Caco-2 (cell line): ENCODE data around the gene PCNX3. TPM values are rescaled to one million over a fixed set of nuclear protein-coding genes. Genes with fewer than 3 reads are reported as not detected.

Experiments used
- BruUV-seq: library from RNA; stranded (reverse); fragments of 400-500 nt; replicated peaks from 2 replicates; lab custom pipeline; 2021; lab: Mats Ljungman, UMichigan
- CTCF ChIA-PET: fragments of 300-600 bp; sonication (Branson Sonifier 250); formaldehyde crosslinking; loops from one replicate; lab custom pipeline; 2022; ENCODE audit warnings: antibody characterized with exemption; lab: Charles Lee
- POLR2A ChIA-PET: fragments of 300-600 bp; sonication (Branson Sonifier 250); formaldehyde crosslinking; loops from one replicate; lab custom pipeline; 2022; ENCODE audit warnings: antibody characterized with exemption; lab: Charles Lee
- DNase-seq, 2 experiments: peaks; one replicate each; pipeline versions ENCODE4 v3.0.0 to v3.0.0-alpha.2; 2020 to 2022
- H3K27me3 ChIP-seq: replicated peaks from 2 replicates; pipeline ENCODE4 v1.6.0; 2011; ENCODE audit warnings: low read length; ENCODE audit not compliant: control insufficient read depth, insufficient read depth
- H3K36me3 ChIP-seq: 2 replicates; pipeline ENCODE4 v1.5.1; 2011; ENCODE audit warnings: low read length; ENCODE audit not compliant: control insufficient read depth, insufficient read depth
- H3K4me1 ChIP-seq: fragments of 250-450 bp; sonication (Bioruptor Pico); 2 replicates; pipeline ENCODE4 v1.5.1; 2020; ENCODE audit warnings: mild to moderate bottlenecking
- H3K4me3 ChIP-seq: 2 replicates; pipeline ENCODE4 v1.5.1; 2011; ENCODE audit warnings: low read depth, mild to moderate bottlenecking, control low read depth, low read length
- H3K9me3 ChIP-seq: fragments of 250-450 bp; sonication (Bioruptor Pico); 2 replicates; pipeline ENCODE4 v1.5.1; 2020; ENCODE audit warnings: mild to moderate bottlenecking, moderate library complexity
- H3K27ac Mint-ChIP-seq: one replicate; pipeline ENCODE4 v1.8.0; 2022; ENCODE audit warnings: mixed read lengths; ENCODE audit not compliant: unreplicated experiment
- H3K27me3 Mint-ChIP-seq: one replicate; pipeline ENCODE4 v1.8.0; 2022; ENCODE audit warnings: mixed read lengths; ENCODE audit not compliant: insufficient read depth, unreplicated experiment
- H3K36me3 Mint-ChIP-seq: one replicate; pipeline ENCODE4 v1.8.0; 2022; ENCODE audit warnings: mild to moderate bottlenecking, mixed read lengths; ENCODE audit not compliant: insufficient read depth, unreplicated experiment
- H3K4me1 Mint-ChIP-seq: one replicate; pipeline ENCODE4 v1.8.0; 2022; ENCODE audit warnings: low read depth, mixed read lengths; ENCODE audit not compliant: unreplicated experiment
- H3K4me3 Mint-ChIP-seq: one replicate; pipeline ENCODE4 v1.8.0; 2022; ENCODE audit warnings: mild to moderate bottlenecking, moderate library complexity, mixed read lengths; ENCODE audit not compliant: unreplicated experiment
- H3K9me3 Mint-ChIP-seq: one replicate; pipeline ENCODE4 v1.8.0; 2022; ENCODE audit warnings: mixed read lengths; ENCODE audit not compliant: unreplicated experiment
- intact Hi-C: fragments of 100-400 bp; cut with micrococcal nuclease; formaldehyde crosslinking; loops from one replicate; pipeline ENCODE4 v1.10.0; 2022; ENCODE audit not compliant: unreplicated experiment
- total RNA-seq: library from RNA; stranded (reverse); gene quantifications from 2 replicates; pipeline ENCODE4 v1.2.3, GENCODE V29; 2022
- TF ChIP-seq, protein P1 (sequence below), 2 experiments: fragments of 200-600 bp in 1 of 2; IDR thresholded peaks; 1 replicate in 1 of 2; 2 replicates in 1 of 2; pipeline versions ENCODE4 v1.5.1 to v1.8.0; 2011 to 2022; ENCODE audit warnings: antibody characterized with exemption in 1 of 2, control low read depth in 1 of 2, inconsistent platforms in 1 of 2, low read depth in 1 of 2, low read length in 1 of 2, mild to moderate bottlenecking in 1 of 2, moderate library complexity in 1 of 2; ENCODE audit not compliant: insufficient read depth in 1 of 2, severe bottlenecking in 1 of 2, unreplicated experiment in 1 of 2

PCNX3 gene
- total RNA-seq, 1 experiment from 2014 or later: 52.7 TPM

DNA sequence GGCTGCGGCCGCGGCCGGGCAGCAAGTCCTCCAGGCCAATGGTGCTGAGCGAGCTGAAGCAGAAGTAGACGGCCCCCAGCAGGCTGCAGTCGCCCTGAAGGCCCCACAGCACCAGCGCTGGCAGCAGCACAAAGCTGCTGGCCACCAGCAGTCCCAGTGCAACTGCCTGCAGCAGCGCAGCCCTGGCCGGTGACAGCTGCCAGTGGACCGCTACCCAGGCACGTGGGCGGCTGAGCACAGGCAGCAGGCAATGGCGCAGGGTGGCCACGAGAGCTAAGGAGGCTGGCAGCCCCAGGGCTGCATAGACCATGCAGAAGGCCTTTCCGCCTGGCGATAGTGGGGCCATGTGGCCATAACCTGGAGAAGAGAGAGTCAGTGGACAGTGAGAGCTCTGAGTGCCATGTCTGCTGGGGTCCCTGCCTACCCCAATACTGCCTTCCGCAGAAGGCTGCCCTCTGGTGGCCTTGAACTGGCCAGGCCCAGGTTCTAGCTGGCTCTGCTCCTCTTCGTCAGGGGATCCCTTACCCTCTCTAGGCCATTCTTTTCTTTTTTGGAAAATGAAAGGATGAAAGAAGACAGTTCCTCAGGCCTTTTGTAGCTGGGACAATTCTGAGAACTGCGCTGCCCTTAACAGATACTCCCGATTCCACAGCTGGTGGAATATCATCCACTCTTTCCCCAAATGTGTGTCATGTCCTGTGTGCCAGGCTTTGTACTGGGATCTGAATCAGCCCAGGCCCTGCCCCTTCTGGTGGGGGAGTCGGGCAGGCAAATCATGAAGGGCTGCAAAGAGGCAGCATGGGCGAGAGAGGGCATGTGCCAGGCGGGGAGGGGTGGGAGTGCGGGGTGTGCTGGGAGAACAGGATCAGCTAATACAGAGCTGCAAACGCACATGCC, 21.8 kb upstream of the PCNX3 start:
- DNase-seq: peak in 1 of 2 experiments; percentile 54
- Mint-ChIP-seq H3K27me3 (no peaks in the 10 kb centered on the region), H3K9me3 (no peaks in the 10 kb centered on the region), H3K36me3 (peaks cover 25% of the 10 kb centered on the region), H3K27ac (no peak overlapping the region), H3K4me1 (no peaks in the 10 kb centered on the region), H3K4me3 (peak overlapping the region; percentile 45)
- TF ChIP-seq, protein P1, sequence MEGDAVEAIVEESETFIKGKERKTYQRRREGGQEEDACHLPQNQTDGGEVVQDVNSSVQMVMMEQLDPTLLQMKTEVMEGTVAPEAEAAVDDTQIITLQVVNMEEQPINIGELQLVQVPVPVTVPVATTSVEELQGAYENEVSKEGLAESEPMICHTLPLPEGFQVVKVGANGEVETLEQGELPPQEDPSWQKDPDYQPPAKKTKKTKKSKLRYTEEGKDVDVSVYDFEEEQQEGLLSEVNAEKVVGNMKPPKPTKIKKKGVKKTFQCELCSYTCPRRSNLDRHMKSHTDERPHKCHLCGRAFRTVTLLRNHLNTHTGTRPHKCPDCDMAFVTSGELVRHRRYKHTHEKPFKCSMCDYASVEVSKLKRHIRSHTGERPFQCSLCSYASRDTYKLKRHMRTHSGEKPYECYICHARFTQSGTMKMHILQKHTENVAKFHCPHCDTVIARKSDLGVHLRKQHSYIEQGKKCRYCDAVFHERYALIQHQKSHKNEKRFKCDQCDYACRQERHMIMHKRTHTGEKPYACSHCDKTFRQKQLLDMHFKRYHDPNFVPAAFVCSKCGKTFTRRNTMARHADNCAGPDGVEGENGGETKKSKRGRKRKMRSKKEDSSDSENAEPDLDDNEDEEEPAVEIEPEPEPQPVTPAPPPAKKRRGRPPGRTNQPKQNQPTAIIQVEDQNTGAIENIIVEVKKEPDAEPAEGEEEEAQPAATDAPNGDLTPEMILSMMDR (IDR thresholded peaks at IDR 0.05; ENCODE audit: insufficient read depth in 1 of 2, low read depth in 1 of 2, low read length in 1 of 2, severe bottlenecking in 1 of 2, unreplicated experiment in 1 of 2): peak; percentile 64 to 68
- POLR2A ChIA-PET: no interaction called here
- Histone ChIP-seq H3K27me3 (no peaks in the 10 kb centered on the region), H3K36me3 (peaks cover 4% of the 10 kb centered on the region), H3K4me1 (peaks cover 5% of the 10 kb centered on the region; the same call in 1 of the 2 replicates), H3K4me3 (no peak overlapping the region), H3K9me3 (no peaks in the 10 kb centered on the region)
- no TSS peak for BruUV-seq
- CTCF ChIA-PET: interaction anchor here (0.5 to 1.8 kb wide), 13 partner anchors 10 to 294 kb away, joined by 3 to 22 read pairs (median 4); partner anchors contain the start of genes EHBP1L1, FAM89B, FIBP and PCNX3
- intact Hi-C loops: loop anchor here (2.0 kb wide), 1 partner anchor 19 kb away; no protein-coding TSS in a partner anchor

DNA sequence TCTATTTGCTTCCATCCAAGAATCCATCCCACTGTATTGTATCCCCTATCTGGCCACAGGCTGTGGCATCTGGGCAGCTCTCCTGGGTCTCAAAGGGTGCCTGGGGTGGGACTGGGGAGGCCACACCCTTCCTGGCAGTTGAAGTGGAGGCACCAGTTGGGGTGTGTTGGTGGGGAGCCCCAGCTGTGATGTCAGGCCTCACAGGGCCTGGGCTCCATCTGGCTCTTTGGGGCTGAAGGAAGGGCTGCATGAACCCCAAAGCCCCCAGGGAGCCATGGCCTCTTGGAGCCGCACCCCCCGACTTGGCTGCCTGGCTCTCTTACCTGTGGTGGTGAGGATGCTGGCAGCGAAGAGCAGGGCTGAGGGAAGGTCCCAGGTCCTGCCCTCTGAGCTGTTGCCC, 20.4 kb upstream of the PCNX3 start:
- Mint-ChIP-seq H3K27ac (no peak overlapping the region), H3K27me3 (no peaks in the 10 kb centered on the region), H3K4me3 (no peak overlapping the region), H3K9me3 (no peaks in the 10 kb centered on the region), H3K4me1 (no peaks in the 10 kb centered on the region), H3K36me3 (peaks cover 33% of the 10 kb centered on the region)
- CTCF ChIA-PET: interaction anchor here (0.8 to 1.8 kb wide), 2 partner anchors 19 to 21 kb away, joined by 3 to 5 read pairs; partner anchors contain the start of gene EHBP1L1
- Histone ChIP-seq H3K4me3 (no peak overlapping the region), H3K36me3 (peaks cover 4% of the 10 kb centered on the region), H3K27me3 (no peaks in the 10 kb centered on the region), H3K9me3 (no peaks in the 10 kb centered on the region), H3K4me1 (peaks cover 5% of the 10 kb centered on the region; the same call in 1 of the 2 replicates)
- DNase-seq: no peak
- TF ChIP-seq, protein P1 (IDR thresholded peaks at IDR 0.05; ENCODE audit: insufficient read depth in 1 of 2, low read depth in 1 of 2, low read length in 1 of 2, severe bottlenecking in 1 of 2, unreplicated experiment in 1 of 2): no peak
- intact Hi-C loops: no loop called here
- POLR2A ChIA-PET: no interaction called here
- no TSS peak for BruUV-seq

DNA sequence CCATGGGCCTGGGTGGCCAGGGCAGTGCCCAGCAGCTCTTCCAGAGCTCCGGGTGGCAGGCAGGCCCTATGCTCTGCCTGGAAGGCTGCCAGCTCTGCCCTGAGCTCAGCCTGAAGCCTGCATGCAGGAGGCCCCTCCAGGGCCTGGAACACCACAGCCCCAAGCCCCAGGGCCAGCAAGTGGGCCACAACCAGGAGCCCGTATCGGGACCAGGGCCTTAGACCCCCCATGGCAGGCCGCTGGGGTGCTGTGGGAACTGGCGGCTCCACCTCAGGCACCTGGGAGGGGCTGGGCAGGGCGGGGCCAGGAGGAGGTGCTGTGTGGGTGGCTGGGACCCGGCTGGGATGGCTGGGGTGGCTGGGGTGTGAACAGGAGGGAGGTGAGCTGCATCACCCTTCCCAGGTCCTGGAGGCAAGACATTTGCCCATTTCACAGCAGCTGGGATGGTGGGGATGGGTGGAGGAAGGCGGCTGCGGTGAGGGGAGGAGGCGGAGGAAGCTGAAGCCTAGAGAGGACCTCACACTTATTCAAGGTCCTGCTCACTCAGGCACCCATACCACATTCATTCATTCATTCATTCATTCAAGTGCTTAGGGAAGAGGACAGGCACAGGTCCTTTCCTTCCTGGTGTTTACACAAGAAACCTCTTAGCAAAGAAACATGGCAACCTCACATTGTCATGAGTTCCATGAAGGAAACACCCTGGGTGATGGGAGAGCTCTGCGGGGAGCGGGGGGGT, 19.9 kb upstream of the PCNX3 start, which contains the start of gene KCNK7:
KCNK7 (minus strand) TSS at position 258 of the 739 bp plus-strand sequence; CDS start at position 230, 28 bp downstream.
- no peak within 1 kb of the TSS for H3K27ac Mint-ChIP-seq
- intact Hi-C loops: no loop called here
- no peak for DNase-seq

More for the DNA sequence above, 19.9 kb upstream of the PCNX3 start, which contains the start of gene KCNK7:
- Mint-ChIP-seq H3K36me3 (peaks cover 30% of the 10 kb centered on the region), H3K4me1 (no peaks in the 10 kb centered on the region), H3K27me3 (no peaks in the 10 kb centered on the region), H3K4me3 (no peak within 1 kb of the TSS), H3K9me3 (no peaks in the 10 kb centered on the region)
- no peaks in the 10 kb centered on the region for H3K9me3 ChIP-seq
- peaks cover 5% of the 10 kb centered on the region; the same call in 1 of the 2 replicates for H3K4me1 ChIP-seq
- peaks cover 4% of the 10 kb centered on the region for H3K36me3 ChIP-seq
- CTCF ChIA-PET: interaction anchor here (0.6 kb wide), 1 partner anchor 212 kb away, joined by 5 read pairs; no protein-coding TSS in a partner anchor
- H3K4me3 ChIP-seq: no peak within 1 kb of the TSS
- POLR2A ChIA-PET: interaction anchor here (1.1 kb wide), 1 partner anchor 11 kb away, joined by 6 read pairs; no protein-coding TSS in a partner anchor
- TF ChIP-seq, protein P1 (IDR thresholded peaks at IDR 0.05; ENCODE audit: insufficient read depth in 1 of 2, low read depth in 1 of 2, low read length in 1 of 2, severe bottlenecking in 1 of 2, unreplicated experiment in 1 of 2): no peak
- BruUV-seq: no TSS peak
- H3K27me3 ChIP-seq: no peaks in the 10 kb centered on the region
